HG03521 (cell line): Measurements from ENCODE around the gene NFKBIE.
"Not testable (repeated sequence)": the region's sequence is repeated elsewhere in the genome, so short reads cannot be mapped to it uniquely, and the experiment has no call there.

ENCODE experiments used
- ATAC-seq: cut with Tn5 transposase; IDR thresholded peaks from one replicate; pipeline ENCODE4 v1.9.1; 2021; ENCODE audit warnings: mild to moderate bottlenecking, moderate library complexity; ENCODE audit not compliant: unreplicated experiment

Gene NFKBIE

GRCh38 chr6:44245912-44246662 is 19.3 kb downstream of the NFKBIE start:
- peak; percentile 40 for ATAC-seq

- no peak for ATAC-seq
Measured at GRCh38 chr6:44245391-44245911, 19.9 kb downstream of the NFKBIE start.

- ATAC-seq, result no peak
Measured at GRCh38 chr6:44243345-44243744, 22.0 kb downstream of the NFKBIE start.

- ATAC-seq, result no peak
Measured at GRCh38 chr6:44238687-44239350, 26.5 kb downstream of the NFKBIE start.

- ATAC-seq, result peak; percentile 87
Measured at GRCh38 chr6:44237813-44238433, 27.4 kb downstream of the NFKBIE start.

GRCh38 chr6:44237021-44237812 is 28.1 kb downstream of the NFKBIE start:
- ATAC-seq, result peak; percentile 37

- no peak for ATAC-seq
Measured at GRCh38 chr6:44235891-44236516, 29.3 kb downstream of the NFKBIE start.

- ATAC-seq, result no peak
Measured at GRCh38 chr6:44235269-44235668, 30.1 kb downstream of the NFKBIE start.

- ATAC-seq, result no peak
Measured at GRCh38 chr6:44234101-44235025, 31.0 kb downstream of the NFKBIE start.

GRCh38 chr6:44233567-44234100 is 31.7 kb downstream of the NFKBIE start:
- ATAC-seq, result no peak

- no peak for ATAC-seq
Measured at GRCh38 chr6:44232676-44233566, 32.4 kb downstream of the NFKBIE start.

- ATAC-seq, result not testable (repeated sequence)
Measured at GRCh38 chr6:44231426-44231825, 33.9 kb downstream of the NFKBIE start.

- no peak for ATAC-seq
Measured at GRCh38 chr6:44230034-44230675, 35.2 kb downstream of the NFKBIE start.

GRCh38 chr6:44229376-44230033 is 35.8 kb downstream of the NFKBIE start:
- ATAC-seq, result no peak

- no peak for ATAC-seq
Measured at GRCh38 chr6:44228836-44229235, 36.5 kb downstream of the NFKBIE start.

- no peak for ATAC-seq
Measured at GRCh38 chr6:44228433-44228832, 36.9 kb downstream of the NFKBIE start.

GRCh38 chr6:44228031-44228430 is 37.3 kb downstream of the NFKBIE start:
- no peak for ATAC-seq
